Body of pancreas (tissue), 4 donors: ENCODE data around the gene DGKA. TPM values are rescaled to one million over a fixed set of nuclear protein-coding genes. Genes with fewer than 3 reads are reported as not detected.
"Not testable (repeated sequence)": the region's sequence is repeated elsewhere in the genome, so short reads cannot be mapped to it uniquely, and the experiment has no call there.

Experiments used
- ATAC-seq: fragments of 150-250 bp; one replicate; pipeline ENCODE4 v1.9.1; 2016
- DNase-seq, 4 donors: peaks; one replicate each; pipeline ENCODE4 v3.0.0-alpha.2; 2019
- H3K27ac ChIP-seq, 4 donors: fragments of 200-600 bp; sonication (generic); 1 replicate in 3 of 4; 2 replicates in 1 of 4; pipeline versions ENCODE4 v1.5.1 to v1.6.1; 2016 to 2019; ENCODE audit warnings: mild to moderate bottlenecking in 1 of 4, mixed read lengths in 1 of 4, moderate library complexity in 1 of 4
- H3K27me3 ChIP-seq, 2 donors: fragments of 200-600 bp; sonication (generic); one replicate each; pipeline ENCODE4 v1.6.0; 2016; ENCODE audit warnings: mild to moderate bottlenecking in 1 of 2
- H3K36me3 ChIP-seq, 2 donors: fragments of 200-600 bp; sonication (generic); replicated peaks in 1 of 2; 2 replicates each; pipeline ENCODE4 v1.5.1; 2016; ENCODE audit warnings: low read depth in 2 of 2; ENCODE audit not compliant: insufficient read depth in 1 of 2
- H3K4me1 ChIP-seq: fragments of 200-600 bp; sonication (generic); one replicate; pipeline ENCODE4 v1.6.0; 2016
- H3K4me3 ChIP-seq, 2 donors: fragments of 200-600 bp; sonication (generic); 1 replicate in 1 of 2; 2 replicates in 1 of 2; pipeline ENCODE4 v1.5.1; 2016 to 2019
- H3K9me3 ChIP-seq, 3 donors: fragments of 200-600 bp; sonication (generic); 1 replicate in 2 of 3; 2 replicates in 1 of 3; pipeline ENCODE4 v1.5.1; 2016
- POLR2A ChIP-seq, 3 donors: fragments of 450-650 bp; IDR thresholded peaks; one replicate each; pipeline ENCODE4 v1.6.1; 2016; ENCODE audit warnings: antibody characterized with exemption in 3 of 3, mild to moderate bottlenecking in 2 of 3
- WGBS, 2 donors: methylation state at CpG; one replicate each; pipeline ENCODE4 v1.1.5; 2017; 5-methylcytosine and 5-hydroxymethylcytosine counted together
- intact Hi-C: fragments of 100-400 bp; cut with DNase I; formaldehyde crosslinking; loops from one replicate; pipeline ENCODE4 v1.15.1; 2023
- total RNA-seq, 2 donors: library from RNA; depleted of rRNA; stranded (reverse); fragments of >200 nt; gene quantifications; one replicate each; pipeline ENCODE4 v1.1.0, GENCODE V29; 2016
- TF ChIP-seq, protein P1 (sequence below), 7 experiments: fragments of 450-650 bp in 4 of 7; fragments of 200-600 bp in 3 of 7; sonication (generic) in 3 of 7; IDR thresholded peaks; one replicate each; pipeline ENCODE4 v1.5.1; 2016 to 2019; ENCODE audit warnings: antibody characterized with exemption in 7 of 7

Gene DGKA
- total RNA-seq, 2 donors from 2014 or later = 33.3 to 128 TPM

- Histone ChIP-seq H3K27ac (peak within 1 kb of the TSS; percentile 87 to 99 (median 97)), H3K27me3 (no peaks in the 10 kb centered on the region), H3K4me3 (peak within 1 kb of the TSS; percentile 95 to 96), H3K36me3 (peaks cover 0 to 2% of the 10 kb centered on the region in 2 donors), H3K4me1 (peaks cover 27% of the 10 kb centered on the region), H3K9me3 (no peaks in the 10 kb centered on the region)
- TF ChIP-seq, protein P1, sequence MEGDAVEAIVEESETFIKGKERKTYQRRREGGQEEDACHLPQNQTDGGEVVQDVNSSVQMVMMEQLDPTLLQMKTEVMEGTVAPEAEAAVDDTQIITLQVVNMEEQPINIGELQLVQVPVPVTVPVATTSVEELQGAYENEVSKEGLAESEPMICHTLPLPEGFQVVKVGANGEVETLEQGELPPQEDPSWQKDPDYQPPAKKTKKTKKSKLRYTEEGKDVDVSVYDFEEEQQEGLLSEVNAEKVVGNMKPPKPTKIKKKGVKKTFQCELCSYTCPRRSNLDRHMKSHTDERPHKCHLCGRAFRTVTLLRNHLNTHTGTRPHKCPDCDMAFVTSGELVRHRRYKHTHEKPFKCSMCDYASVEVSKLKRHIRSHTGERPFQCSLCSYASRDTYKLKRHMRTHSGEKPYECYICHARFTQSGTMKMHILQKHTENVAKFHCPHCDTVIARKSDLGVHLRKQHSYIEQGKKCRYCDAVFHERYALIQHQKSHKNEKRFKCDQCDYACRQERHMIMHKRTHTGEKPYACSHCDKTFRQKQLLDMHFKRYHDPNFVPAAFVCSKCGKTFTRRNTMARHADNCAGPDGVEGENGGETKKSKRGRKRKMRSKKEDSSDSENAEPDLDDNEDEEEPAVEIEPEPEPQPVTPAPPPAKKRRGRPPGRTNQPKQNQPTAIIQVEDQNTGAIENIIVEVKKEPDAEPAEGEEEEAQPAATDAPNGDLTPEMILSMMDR (IDR thresholded peaks at IDR 0.05) = peak in 2 of 7 experiments; percentile 42 to 70
- peak; percentile 94 to 99 (median 99) for TF ChIP-seq POLR2A (IDR thresholded peaks at IDR 0.05)
- DNase-seq (peak; percentile 99 to 100 (median 100)), ATAC-seq (peak; percentile 93)
- 1% methylated on average over 23 to 39 of the region's 39 CpGs for WGBS, 2 donors
- intact Hi-C loops = no loop called here
Observed at GRCh38 chr12:55973599-55974307, 42.8 kb downstream of the DGKA start, which contains the start of gene RAB5B. RAB5B (plus strand) TSS chr12:55974078; CDS start chr12:55986961, 12,883 bp downstream.

GRCh38 chr12:55974308-55974730 is 43.4 kb downstream of the DGKA start:
- TF ChIP-seq POLR2A (IDR thresholded peaks at IDR 0.05) = no peak
- TF ChIP-seq, protein P1 (IDR thresholded peaks at IDR 0.05) = no peak
- Histone ChIP-seq H3K4me1 (peaks cover 27% of the 10 kb centered on the region), H3K27ac (peak overlapping the region; percentile 87 to 99 (median 97)), H3K27me3 (no peaks in the 10 kb centered on the region), H3K36me3 (peaks cover 0 to 2% of the 10 kb centered on the region in 2 donors), H3K9me3 (no peaks in the 10 kb centered on the region), H3K4me3 (peak overlapping the region; percentile 95 to 96)
- peak; percentile 68 to 74 (median 70) for DNase-seq
- intact Hi-C loops = no loop called here
- ATAC-seq = peak; percentile 43
- 0% methylated on average over 13 of the region's 15 CpGs for WGBS, 2 donors

- Histone ChIP-seq H3K27me3 (no peaks in the 10 kb centered on the region), H3K36me3 (peaks cover 0 to 4% of the 10 kb centered on the region in 2 donors), H3K9me3 (no peaks in the 10 kb centered on the region), H3K4me3 (no peak overlapping the region), H3K27ac (no peak overlapping the region), H3K4me1 (peaks cover 15% of the 10 kb centered on the region)
- DNase-seq = no peak
- no peak for ATAC-seq
- TF ChIP-seq, protein P1 (IDR thresholded peaks at IDR 0.05) = no peak
- no peak for TF ChIP-seq POLR2A (IDR thresholded peaks at IDR 0.05)
- WGBS, 2 donors = 83 to 91% methylated on average over 7 of the region's 7 CpGs
- intact Hi-C loops = no loop called here
Observed at GRCh38 chr12:55978393-55978792, 47.4 kb downstream of the DGKA start.

- H3K27ac ChIP-seq = no peak overlapping the region
- WGBS, 2 donors = 68 to 76% methylated on average over 3 of the region's 3 CpGs
- H3K4me1 ChIP-seq = peaks cover 15% of the 10 kb centered on the region
- peaks cover 0 to 5% of the 10 kb centered on the region in 2 donors for H3K36me3 ChIP-seq
- DNase-seq (no peak), ATAC-seq (no peak)
- H3K4me3 ChIP-seq = no peak overlapping the region
- no peaks in the 10 kb centered on the region for H3K27me3 ChIP-seq
- TF ChIP-seq, protein P1 (IDR thresholded peaks at IDR 0.05) = no peak
- TF ChIP-seq POLR2A (IDR thresholded peaks at IDR 0.05) = no peak
- intact Hi-C loops = no loop called here
- H3K9me3 ChIP-seq = no peaks in the 10 kb centered on the region
Observed at GRCh38 chr12:55979069-55979468, 48.1 kb downstream of the DGKA start.

DNA sequence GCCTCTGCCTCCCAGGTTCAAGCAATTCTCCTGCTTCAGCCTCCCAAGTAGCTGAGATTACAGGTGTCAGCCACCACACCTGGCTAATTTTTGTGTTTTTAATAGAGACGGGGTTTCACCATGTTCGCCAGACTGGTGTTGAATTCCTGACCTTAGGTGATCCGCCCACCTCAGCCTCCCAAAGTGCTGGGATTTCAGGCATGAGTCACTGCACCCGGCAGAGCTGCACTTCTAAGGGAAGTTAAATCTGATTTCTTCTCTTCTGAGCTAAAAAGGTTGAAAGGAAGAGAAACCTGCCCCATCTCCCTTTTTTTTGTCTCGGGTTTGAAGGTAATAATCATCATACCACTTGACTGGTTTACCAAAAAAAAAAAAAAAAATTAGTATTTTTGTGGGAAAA is 50.9 kb downstream of the DGKA start:
- ATAC-seq = not testable (repeated sequence)
- intact Hi-C loops = loop anchor here (10.0 kb wide), 1 partner anchor 1733 kb away; no protein-coding TSS in a partner anchor

More for the DNA sequence above, 50.9 kb downstream of the DGKA start:
- not testable (repeated sequence) for H3K4me1 ChIP-seq, H3K36me3 ChIP-seq, H3K27me3 ChIP-seq, H3K9me3 ChIP-seq, DNase-seq, H3K27ac ChIP-seq, H3K4me3 ChIP-seq
- WGBS, 2 donors = 73 to 86% methylated on average over 5 of the region's 5 CpGs
